DLD1 (cell line): Measurements from ENCODE around the gene PAK2.
"Not testable (repeated sequence)": the region's sequence is repeated elsewhere in the genome, so short reads cannot be mapped to it uniquely, and the experiment has no call there.

Experiments used
- in situ Hi-C: cut with HindIII; loops from 2 replicates; pipeline ENCODE4 v1.10.0; 2017; ENCODE audit warnings: low sequenced_read_pairs

The PAK2 gene

GRCh38 chr3:196739671-196740480, at the start of gene PAK2:
Gene PAK2 (plus strand): TSS chr3:196739857. CDS start chr3:196782647, 42,790 bp downstream.
- in situ Hi-C loops: no loop called here

GRCh38 chr3:196689941-196690660, 49.6 kb upstream of the PAK2 start:
- in situ Hi-C loops: loop anchor here (5.0 kb wide), 1 partner anchor 88 kb away; no protein-coding TSS in a partner anchor

DNA sequence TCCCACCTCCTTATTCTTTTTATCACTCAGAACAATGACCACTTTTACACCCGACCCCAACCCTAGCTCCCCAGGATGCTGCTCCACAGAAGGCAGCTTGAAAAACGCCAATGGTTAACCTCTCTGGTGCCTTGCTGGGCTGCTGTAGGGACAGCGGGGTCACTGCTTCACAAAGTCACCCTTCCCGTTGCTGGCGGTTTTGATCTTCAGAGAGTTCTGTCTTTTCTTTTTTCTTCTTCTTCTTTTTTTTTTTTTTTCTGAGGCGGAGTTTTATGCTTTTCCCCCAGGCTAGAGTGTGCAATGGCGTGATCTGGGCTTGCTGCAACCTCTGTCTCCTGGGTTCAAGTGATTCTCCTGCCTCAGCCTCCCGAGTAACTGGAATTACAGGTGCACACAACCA, 48.3 kb upstream of the PAK2 start:
- in situ Hi-C loops: no loop called here

GRCh38 chr3:196694202-196694638, 45.4 kb upstream of the PAK2 start:
- in situ Hi-C loops: no loop called here

- in situ Hi-C loops: no loop called here
Measured at GRCh38 chr3:196694941-196695848, 44.5 kb upstream of the PAK2 start.

DNA sequence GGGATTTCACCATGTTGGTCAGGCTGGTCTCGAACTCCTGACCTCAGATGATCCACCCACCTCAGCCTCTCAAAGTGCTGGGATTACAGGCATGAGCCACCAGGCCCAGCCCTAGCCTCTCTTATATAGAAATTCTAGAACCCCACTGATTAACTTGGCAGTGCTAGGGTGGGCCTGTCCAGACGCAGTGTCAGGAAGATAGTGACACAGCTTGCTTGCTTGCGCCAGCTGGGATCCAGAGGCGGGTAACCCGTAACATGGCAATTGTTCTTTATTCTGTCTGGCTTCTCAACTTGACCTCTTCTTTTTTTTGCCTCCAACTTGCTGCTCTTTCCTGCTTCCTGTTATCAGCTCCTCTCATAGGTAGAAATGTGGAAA, 43.8 kb upstream of the PAK2 start:
- in situ Hi-C loops: no loop called here

DNA sequence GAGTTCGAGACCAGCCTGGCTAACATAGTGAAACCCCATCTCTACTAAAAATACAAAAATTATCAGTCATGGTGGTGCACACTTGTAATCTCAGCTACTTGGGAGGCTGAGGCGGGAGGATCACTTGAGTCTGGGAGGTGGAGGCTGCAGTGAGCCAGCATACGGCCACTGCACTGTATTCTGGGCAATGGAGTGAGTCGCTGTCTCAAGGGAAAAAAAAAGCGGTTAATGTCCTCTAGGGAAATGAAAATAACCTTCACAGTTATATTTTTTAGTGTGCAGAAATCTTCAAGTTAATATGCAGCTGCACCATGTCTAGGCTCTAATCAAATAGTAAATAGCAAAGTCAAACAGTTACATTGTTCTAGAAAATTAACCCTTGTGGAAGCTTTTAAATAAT, 42.4 kb upstream of the PAK2 start:
- in situ Hi-C loops: no loop called here

- in situ Hi-C loops: no loop called here
Measured at GRCh38 chr3:196699749-196700148, 39.9 kb upstream of the PAK2 start.

DNA sequence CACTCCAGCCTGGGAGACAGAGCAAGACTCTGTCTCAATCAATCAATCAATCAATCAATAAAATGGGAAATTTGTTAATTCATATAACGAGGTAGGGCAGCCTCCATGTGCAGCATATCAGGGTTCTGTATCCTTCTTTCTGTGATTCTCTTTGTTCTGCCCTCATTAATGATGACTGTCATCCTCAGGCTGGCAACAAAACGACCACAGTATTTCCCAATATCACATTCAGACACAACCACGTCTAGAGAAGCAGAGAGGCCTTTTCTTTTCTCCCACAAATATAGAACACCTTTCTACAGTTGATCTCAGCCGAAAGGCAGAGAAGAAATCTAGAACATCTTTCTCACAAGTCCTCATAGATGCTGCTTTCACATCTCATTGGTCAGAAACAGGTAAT, 38.9 kb upstream of the PAK2 start:
- in situ Hi-C loops: no loop called here

DNA sequence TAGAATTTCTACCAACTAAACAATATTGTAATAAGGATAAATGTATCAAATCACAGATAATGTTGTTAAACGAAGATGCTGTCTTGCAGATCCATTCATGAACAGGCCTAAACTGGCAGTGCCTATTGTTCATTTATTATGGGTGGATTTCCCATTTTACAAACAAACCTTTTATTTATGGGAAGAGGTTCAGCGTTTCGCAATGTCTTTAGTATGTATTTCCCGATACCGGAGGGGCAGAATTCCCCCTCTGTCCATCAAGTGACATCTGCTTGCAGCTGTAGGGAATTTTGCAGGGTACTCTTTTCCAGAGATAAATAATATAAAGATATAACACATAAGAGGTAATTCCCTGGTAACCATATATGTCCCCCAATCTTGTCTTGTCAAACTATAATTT, 33.3 kb upstream of the PAK2 start:
- in situ Hi-C loops: no loop called here

GRCh38 chr3:196706731-196707130, 32.9 kb upstream of the PAK2 start:
- in situ Hi-C loops: no loop called here

DNA sequence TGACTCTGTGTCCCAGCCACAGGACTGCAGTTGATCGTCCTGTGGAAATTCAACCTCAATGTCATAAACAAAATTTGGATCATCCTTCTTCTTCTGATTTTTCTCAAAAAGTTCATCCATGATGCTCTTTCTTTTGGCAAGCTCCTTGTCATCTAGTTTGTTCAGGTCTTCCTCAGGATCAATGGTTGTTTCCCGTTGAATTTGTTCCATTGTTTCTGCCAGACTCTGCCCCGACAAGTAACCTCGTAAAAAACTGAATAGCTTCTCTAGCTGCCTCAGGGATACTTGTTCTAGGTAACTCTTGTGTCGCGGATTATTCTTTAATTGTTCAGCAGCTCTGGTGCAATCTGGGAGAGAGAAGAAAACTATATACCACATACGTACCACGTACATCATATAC, 32.1 kb upstream of the PAK2 start:
- in situ Hi-C loops: no loop called here

DNA sequence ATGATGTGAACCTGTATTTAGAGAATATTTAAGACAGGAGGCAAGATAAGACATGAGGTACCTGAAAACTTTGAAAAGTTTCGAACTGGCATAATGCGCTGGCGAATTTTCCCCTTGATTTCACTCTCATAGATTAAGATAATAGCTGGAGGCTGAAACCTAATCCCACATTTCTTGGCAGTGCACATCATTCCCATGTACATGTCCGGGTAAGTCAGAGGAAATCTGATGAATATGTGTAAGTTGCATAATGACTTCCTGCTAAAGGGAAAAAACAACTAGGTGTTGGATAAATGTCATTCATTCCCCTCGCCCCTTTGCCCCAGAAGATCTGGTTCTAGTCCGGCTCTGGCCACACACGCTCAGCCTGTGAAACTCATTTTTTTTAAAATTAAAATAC, 31.2 kb upstream of the PAK2 start:
- in situ Hi-C loops: no loop called here

GRCh38 chr3:196711838-196712513, 27.7 kb upstream of the PAK2 start, which contains the start of the genes CEP19 and PIGX:
Gene CEP19 (minus strand): TSS chr3:196712250. CDS start chr3:196708657, 3,593 bp downstream.
Gene PIGX (plus strand): TSS chr3:196712377.
- in situ Hi-C loops: no loop called here

GRCh38 chr3:196712514-196713413, 26.9 kb upstream of the PAK2 start:
- in situ Hi-C loops: no loop called here

GRCh38 chr3:196717162-196717561, 22.5 kb upstream of the PAK2 start:
- in situ Hi-C loops: not testable (repeated sequence)

DNA sequence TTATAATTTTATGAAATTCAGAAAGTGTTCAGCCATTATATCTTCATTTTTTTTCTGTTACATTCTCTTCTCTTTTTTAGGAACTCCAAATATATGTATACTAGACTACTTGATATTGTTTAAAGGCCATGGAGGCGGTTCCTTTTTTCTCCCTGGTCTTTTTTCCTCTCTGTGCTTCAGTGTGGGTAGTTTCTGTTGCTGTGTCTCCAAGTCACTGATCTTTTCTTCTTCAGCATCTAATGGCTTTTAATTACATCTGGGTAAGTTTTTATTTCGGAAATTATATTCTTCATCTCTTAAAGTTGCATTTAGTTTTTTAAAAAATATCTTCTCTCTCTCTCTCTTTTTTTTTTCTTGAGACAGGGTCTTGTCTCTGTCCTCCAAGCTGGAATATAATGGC, 18.6 kb upstream of the PAK2 start:
- in situ Hi-C loops: no loop called here

DNA sequence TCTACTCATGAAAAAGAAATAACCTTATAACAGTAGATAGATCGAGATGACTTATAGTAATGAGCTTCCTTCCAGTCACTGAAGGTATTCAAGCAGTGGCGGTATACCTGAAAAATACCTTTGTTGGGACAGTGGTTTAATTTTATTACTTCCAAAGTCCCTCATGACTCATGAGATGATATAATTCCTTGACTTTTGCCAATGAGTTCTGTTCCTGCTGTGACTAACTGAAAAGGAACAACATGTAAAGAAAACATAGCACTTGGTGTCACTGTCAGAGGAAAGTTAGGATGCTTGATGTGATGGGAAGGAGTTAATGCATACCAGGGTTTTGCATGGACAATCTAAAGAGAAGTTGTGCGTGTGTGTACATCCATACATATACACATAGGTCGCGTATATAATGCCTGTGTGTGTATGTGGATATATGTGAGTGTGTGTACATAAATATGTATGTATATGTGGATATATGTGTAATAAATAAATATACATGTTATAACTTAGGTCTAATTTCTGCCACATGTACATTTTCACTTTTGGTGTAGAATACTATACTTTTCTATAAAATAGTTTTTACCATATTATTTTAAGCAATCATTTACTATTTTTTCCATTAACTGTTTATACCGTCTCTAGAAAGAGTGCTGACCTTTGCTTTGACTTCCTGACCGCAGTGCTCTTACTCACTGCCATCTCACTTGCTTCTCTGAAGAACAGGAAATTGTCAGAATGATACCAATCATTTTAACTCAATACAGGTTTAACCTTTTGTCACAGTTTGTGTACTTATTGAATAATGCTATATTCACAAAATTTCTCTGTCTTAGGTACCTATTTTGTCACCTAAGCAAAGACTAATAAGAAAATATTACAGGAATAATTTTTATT, 12.6 kb upstream of the PAK2 start:
- in situ Hi-C loops: no loop called here
